Neural progenitor cell (in vitro differentiated cells): ENCODE results near the gene HIPK2.

Source experiments
- EZH2phosphoT487 ChIP-seq: fragments of 200-600 bp; sonication (generic); IDR thresholded peaks from 2 replicates; pipeline ENCODE4 v1.6.1; 2017; ENCODE audit warnings: antibody characterized with exemption
- TF ChIP-seq, protein P1 (sequence below): fragments of 200-600 bp; sonication (generic); IDR thresholded peaks from 2 replicates; pipeline ENCODE4 v1.5.1; 2017; ENCODE audit warnings: antibody characterized with exemption, mild to moderate bottlenecking

DNA sequence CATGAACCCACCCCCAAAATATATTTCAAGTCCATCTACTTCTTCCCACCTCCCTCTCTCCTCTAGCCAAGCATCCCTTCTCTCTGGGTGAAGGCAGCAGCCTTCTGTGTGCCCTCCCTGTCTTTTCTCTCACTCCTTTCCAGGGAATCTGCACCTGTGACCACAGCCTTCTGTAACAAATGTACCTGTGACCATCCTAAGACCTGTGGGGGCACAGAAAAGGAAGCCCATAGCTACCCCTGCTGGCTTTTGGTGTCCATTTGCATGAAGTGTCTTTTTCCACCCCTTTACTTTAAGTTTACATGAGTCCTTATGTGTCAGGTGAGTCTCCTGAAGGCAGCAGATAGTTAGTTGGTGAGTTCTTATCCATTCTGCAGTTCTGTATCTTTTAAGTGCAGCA lies 49.2 kb upstream of the HIPK2 start:
- no peak for TF ChIP-seq EZH2phosphoT487
- TF ChIP-seq, protein P1, sequence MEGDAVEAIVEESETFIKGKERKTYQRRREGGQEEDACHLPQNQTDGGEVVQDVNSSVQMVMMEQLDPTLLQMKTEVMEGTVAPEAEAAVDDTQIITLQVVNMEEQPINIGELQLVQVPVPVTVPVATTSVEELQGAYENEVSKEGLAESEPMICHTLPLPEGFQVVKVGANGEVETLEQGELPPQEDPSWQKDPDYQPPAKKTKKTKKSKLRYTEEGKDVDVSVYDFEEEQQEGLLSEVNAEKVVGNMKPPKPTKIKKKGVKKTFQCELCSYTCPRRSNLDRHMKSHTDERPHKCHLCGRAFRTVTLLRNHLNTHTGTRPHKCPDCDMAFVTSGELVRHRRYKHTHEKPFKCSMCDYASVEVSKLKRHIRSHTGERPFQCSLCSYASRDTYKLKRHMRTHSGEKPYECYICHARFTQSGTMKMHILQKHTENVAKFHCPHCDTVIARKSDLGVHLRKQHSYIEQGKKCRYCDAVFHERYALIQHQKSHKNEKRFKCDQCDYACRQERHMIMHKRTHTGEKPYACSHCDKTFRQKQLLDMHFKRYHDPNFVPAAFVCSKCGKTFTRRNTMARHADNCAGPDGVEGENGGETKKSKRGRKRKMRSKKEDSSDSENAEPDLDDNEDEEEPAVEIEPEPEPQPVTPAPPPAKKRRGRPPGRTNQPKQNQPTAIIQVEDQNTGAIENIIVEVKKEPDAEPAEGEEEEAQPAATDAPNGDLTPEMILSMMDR = no peak
